Central memory CD8-positive, alpha-beta T cell (primary cell): Measurements from ENCODE around the gene ARMC2.
A peak's percentile ranks its signal among the peaks of the same experiment; 100 is the strongest.

ENCODE experiments used
- ATAC-seq: fragments of 150-1000 bp; cut with Tn5 transposase; replicated peaks from 2 replicates; pipeline ENCODE4 v1.10.0; 2022; ENCODE audit warnings: mild to moderate bottlenecking, moderate FRiP score, moderate number of reproducible peaks; ENCODE audit not compliant: poor library complexity, severe bottlenecking; ENCODE audit errors: extremely low read depth
- DNase-seq, 2 donors: peaks; one replicate each; pipeline ENCODE4 v3.0.0; 2021; ENCODE audit warnings: low spot score in 2 of 2
- H3K27ac Mint-ChIP-seq: one replicate; pipeline ENCODE4 v1.8.0; 2022; ENCODE audit warnings: low read depth, mild to moderate bottlenecking, moderate library complexity, mixed read lengths
- H3K27me3 Mint-ChIP-seq: one replicate; pipeline ENCODE4 v1.8.0; 2022; ENCODE audit warnings: mixed read lengths
- H3K36me3 Mint-ChIP-seq: one replicate; pipeline ENCODE4 v1.8.0; 2022; ENCODE audit warnings: mild to moderate bottlenecking, moderate library complexity, mixed read lengths; ENCODE audit not compliant: insufficient read depth
- H3K4me1 Mint-ChIP-seq: one replicate; pipeline ENCODE4 v1.8.0; 2022; ENCODE audit warnings: mixed read lengths
- H3K4me3 Mint-ChIP-seq: one replicate; pipeline ENCODE4 v1.8.0; 2022; ENCODE audit warnings: mild to moderate bottlenecking, moderate library complexity, mixed read lengths
- H3K9me3 Mint-ChIP-seq: one replicate; pipeline ENCODE4 v1.8.0; 2022; ENCODE audit warnings: mixed read lengths

Gene ARMC2

GRCh38 chr6:108999428-108999827 is 151.2 kb downstream of the ARMC2 start:
- H3K27ac Mint-ChIP-seq, result no peak overlapping the region
- H3K4me1 Mint-ChIP-seq, result peaks cover 15% of the 10 kb centered on the region
- H3K36me3 Mint-ChIP-seq, result peaks cover 25% of the 10 kb centered on the region
- no peaks in the 10 kb centered on the region for H3K27me3 Mint-ChIP-seq
- DNase-seq (no peak), ATAC-seq (no peak)
- H3K9me3 Mint-ChIP-seq, result no peaks in the 10 kb centered on the region
- no peak overlapping the region for H3K4me3 Mint-ChIP-seq

GRCh38 chr6:109000289-109000688 is 152.1 kb downstream of the ARMC2 start:
- Mint-ChIP-seq H3K9me3 (no peaks in the 10 kb centered on the region), H3K4me1 (peaks cover 23% of the 10 kb centered on the region), H3K27me3 (no peaks in the 10 kb centered on the region), H3K4me3 (no peak overlapping the region), H3K36me3 (peaks cover 23% of the 10 kb centered on the region), H3K27ac (no peak overlapping the region)
- no peak for ATAC-seq
- no peak for DNase-seq

- H3K4me1 Mint-ChIP-seq, result peaks cover 24% of the 10 kb centered on the region
- DNase-seq (no peak), ATAC-seq (no peak)
- peaks cover 18% of the 10 kb centered on the region for H3K36me3 Mint-ChIP-seq
- H3K9me3 Mint-ChIP-seq, result no peaks in the 10 kb centered on the region
- no peaks in the 10 kb centered on the region for H3K27me3 Mint-ChIP-seq
- H3K27ac Mint-ChIP-seq, result peak overlapping the region; percentile 11
- no peak overlapping the region for H3K4me3 Mint-ChIP-seq
Measured at GRCh38 chr6:109001291-109001894, 153.2 kb downstream of the ARMC2 start.

GRCh38 chr6:109002051-109002697 is 154.0 kb downstream of the ARMC2 start:
- no peak overlapping the region for H3K4me3 Mint-ChIP-seq
- ATAC-seq (no peak), DNase-seq (no peak)
- H3K27me3 Mint-ChIP-seq, result no peaks in the 10 kb centered on the region
- no peaks in the 10 kb centered on the region for H3K9me3 Mint-ChIP-seq
- H3K27ac Mint-ChIP-seq, result peak overlapping the region; percentile 11
- H3K4me1 Mint-ChIP-seq, result peaks cover 31% of the 10 kb centered on the region
- peaks cover 15% of the 10 kb centered on the region for H3K36me3 Mint-ChIP-seq

DNA sequence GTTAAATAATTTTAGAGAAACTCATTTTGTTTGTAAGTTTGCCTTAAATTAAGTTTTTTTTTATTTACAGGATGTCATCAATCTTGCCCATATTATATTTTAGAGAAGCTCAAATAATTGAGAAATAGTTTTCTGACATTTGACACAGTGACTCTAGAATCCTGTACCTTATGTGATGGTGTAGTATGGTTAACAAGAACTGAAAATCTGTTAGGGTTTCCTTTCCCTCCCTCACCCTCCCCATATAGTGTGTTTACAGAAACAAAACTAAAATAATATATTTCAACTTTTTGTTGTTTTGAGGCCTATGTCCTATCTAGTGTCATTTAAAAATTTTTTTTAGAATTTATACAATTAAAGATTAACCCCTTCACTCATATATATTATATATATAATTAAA is 154.7 kb downstream of the ARMC2 start:
- peak; percentile 42 for ATAC-seq
- no peaks in the 10 kb centered on the region for H3K9me3 Mint-ChIP-seq
- H3K4me3 Mint-ChIP-seq, result no peak overlapping the region
- peaks cover 36% of the 10 kb centered on the region for H3K4me1 Mint-ChIP-seq
- no peak for DNase-seq
- H3K27ac Mint-ChIP-seq, result no peak overlapping the region
- no peaks in the 10 kb centered on the region for H3K27me3 Mint-ChIP-seq
- peaks cover 13% of the 10 kb centered on the region for H3K36me3 Mint-ChIP-seq

- H3K4me3 Mint-ChIP-seq, result peak overlapping the region; percentile 93
- DNase-seq, result no peak
- peaks cover 46% of the 10 kb centered on the region for H3K4me1 Mint-ChIP-seq
- peaks cover 9% of the 10 kb centered on the region for H3K36me3 Mint-ChIP-seq
- ATAC-seq, result no peak
- no peaks in the 10 kb centered on the region for H3K9me3 Mint-ChIP-seq
- H3K27ac Mint-ChIP-seq, result peak overlapping the region; percentile 87
- H3K27me3 Mint-ChIP-seq, result no peaks in the 10 kb centered on the region
Measured at GRCh38 chr6:109006818-109007217, 158.6 kb downstream of the ARMC2 start.

GRCh38 chr6:109007521-109007920 is 159.3 kb downstream of the ARMC2 start:
- DNase-seq (no peak), ATAC-seq (no peak)
- Mint-ChIP-seq H3K36me3 (peaks cover 9% of the 10 kb centered on the region), H3K27ac (peak overlapping the region; percentile 87), H3K4me1 (peaks cover 42% of the 10 kb centered on the region), H3K9me3 (no peaks in the 10 kb centered on the region), H3K4me3 (peak overlapping the region; percentile 93), H3K27me3 (no peaks in the 10 kb centered on the region)

- peaks cover 9% of the 10 kb centered on the region for H3K36me3 Mint-ChIP-seq
- peaks cover 45% of the 10 kb centered on the region for H3K4me1 Mint-ChIP-seq
- no peak for DNase-seq
- peak overlapping the region; percentile 93 for H3K4me3 Mint-ChIP-seq
- H3K27me3 Mint-ChIP-seq, result no peaks in the 10 kb centered on the region
- no peaks in the 10 kb centered on the region for H3K9me3 Mint-ChIP-seq
- H3K27ac Mint-ChIP-seq, result peak overlapping the region; percentile 87
- no peak for ATAC-seq
Measured at GRCh38 chr6:109008054-109008453, 159.8 kb downstream of the ARMC2 start.

DNA sequence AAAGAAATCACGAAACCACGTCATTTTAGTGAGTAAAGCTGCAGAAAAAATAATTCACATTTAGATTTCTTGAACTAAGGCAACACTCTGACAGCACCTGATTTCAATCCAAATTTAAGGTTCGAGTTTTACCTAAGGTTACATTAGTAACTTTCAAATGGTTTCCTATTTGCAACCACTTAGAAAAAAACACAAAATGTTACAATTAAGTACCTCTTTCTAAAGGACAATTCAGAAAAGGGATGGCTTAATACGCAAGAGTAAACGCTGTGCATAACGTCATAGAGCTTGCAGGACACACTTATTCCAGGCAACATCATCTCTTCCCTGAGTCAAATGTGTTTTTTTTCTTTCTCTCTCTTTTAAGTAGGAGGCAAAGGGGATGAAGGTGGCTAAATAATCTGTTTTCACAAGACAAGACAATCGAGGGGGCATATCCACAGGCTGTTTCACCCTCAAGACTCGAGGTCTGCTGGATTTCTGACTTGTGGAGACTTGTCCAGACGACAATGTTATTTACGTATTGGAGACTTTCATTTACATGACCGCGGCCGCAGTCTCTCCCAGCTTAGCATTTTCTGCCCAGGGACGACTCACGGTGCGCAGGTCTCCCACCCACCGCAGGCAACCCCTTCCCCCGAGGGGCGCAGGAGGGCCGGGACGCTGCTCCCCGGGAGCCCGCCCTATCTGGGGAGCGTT is 160.5 kb downstream of the ARMC2 start:
- DNase-seq (no peak), ATAC-seq (peak; percentile 8)
- Mint-ChIP-seq H3K4me1 (peaks cover 48% of the 10 kb centered on the region), H3K4me3 (peak overlapping the region; percentile 93), H3K27ac (peak overlapping the region; percentile 87), H3K27me3 (no peaks in the 10 kb centered on the region), H3K9me3 (no peaks in the 10 kb centered on the region), H3K36me3 (peaks cover 9% of the 10 kb centered on the region)

GRCh38 chr6:109009236-109009961 is 161.2 kb downstream of the ARMC2 start:
- Mint-ChIP-seq H3K27ac (peak overlapping the region; percentile 99), H3K4me1 (peaks cover 51% of the 10 kb centered on the region), H3K9me3 (no peaks in the 10 kb centered on the region), H3K27me3 (no peaks in the 10 kb centered on the region), H3K36me3 (peaks cover 9% of the 10 kb centered on the region), H3K4me3 (peak overlapping the region; percentile 93)
- DNase-seq (peak; percentile 81 to 82), ATAC-seq (peak; percentile 94)

DNA sequence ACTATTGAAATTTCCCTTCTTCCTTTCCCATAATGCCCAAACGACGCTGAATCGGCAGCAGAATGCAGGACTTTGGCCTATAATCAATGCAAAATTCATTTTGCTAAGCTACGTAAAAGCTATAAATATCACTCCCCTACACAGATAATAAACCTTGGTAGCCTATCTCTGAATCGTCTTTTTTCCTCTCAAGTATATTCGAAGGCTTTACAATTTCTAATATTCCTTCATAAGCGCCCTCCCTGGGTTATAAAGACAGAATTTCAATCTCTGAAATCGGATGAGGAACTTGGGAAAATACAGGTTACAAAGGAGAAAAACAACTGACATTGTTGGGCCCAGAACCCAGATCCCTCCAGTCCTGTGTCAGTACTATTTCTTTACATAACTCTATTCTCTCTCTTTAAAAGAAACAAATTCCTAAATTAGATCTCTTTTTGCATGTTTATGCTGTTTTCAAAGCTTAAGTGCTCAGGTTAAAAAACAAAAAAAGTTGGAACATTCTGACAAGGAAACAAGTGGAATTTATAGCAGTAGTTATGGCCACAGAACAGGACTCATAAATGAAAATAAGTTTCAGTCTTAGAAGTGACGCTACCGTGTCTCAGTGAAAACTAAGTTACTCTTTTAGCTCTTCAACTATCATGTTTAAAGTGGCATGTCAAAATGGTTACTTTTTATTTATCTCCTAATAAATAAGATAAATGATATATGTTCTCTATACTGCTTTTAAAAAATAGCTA is 161.9 kb downstream of the ARMC2 start:
- no peaks in the 10 kb centered on the region for H3K27me3 Mint-ChIP-seq
- H3K9me3 Mint-ChIP-seq, result no peaks in the 10 kb centered on the region

DNA sequence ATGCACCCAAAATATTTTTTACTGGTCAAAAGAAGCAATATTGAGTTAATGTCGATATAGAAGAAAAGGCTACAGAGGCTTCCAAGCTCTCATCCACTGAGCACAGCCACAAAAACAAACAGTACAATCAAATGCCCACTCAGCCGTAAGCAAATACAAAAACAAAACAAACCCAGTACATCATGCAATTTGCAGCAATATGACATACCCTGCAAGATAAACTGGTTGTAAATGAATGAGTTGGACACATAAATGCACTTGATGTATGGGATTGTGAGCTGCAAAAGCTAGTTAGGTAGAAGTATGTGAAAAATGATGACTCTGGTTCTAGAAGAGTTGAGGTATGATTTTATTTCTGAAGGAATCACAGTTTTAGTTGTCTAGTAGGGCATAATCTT is 162.5 kb downstream of the ARMC2 start:
- Mint-ChIP-seq H3K27ac (peak overlapping the region; percentile 99), H3K9me3 (no peaks in the 10 kb centered on the region), H3K36me3 (peaks cover 9% of the 10 kb centered on the region), H3K4me3 (peak overlapping the region; percentile 93), H3K27me3 (no peaks in the 10 kb centered on the region), H3K4me1 (peaks cover 48% of the 10 kb centered on the region)
- no peak for DNase-seq
- ATAC-seq, result no peak

More for the DNA sequence above, 161.9 kb downstream of the ARMC2 start:
- H3K27ac Mint-ChIP-seq, result peak overlapping the region; percentile 99
- H3K4me3 Mint-ChIP-seq, result peak overlapping the region; percentile 93
- DNase-seq (no peak), ATAC-seq (no peak)
- H3K4me1 Mint-ChIP-seq, result peaks cover 46% of the 10 kb centered on the region
- H3K36me3 Mint-ChIP-seq, result peaks cover 9% of the 10 kb centered on the region
